Measurements from ENCODE around the gene HHLA2.
"Not testable (repeated sequence)": the region's sequence is repeated elsewhere in the genome, so short reads cannot be mapped to it uniquely, and the experiment has no call there.

The HHLA2 gene

DNA sequence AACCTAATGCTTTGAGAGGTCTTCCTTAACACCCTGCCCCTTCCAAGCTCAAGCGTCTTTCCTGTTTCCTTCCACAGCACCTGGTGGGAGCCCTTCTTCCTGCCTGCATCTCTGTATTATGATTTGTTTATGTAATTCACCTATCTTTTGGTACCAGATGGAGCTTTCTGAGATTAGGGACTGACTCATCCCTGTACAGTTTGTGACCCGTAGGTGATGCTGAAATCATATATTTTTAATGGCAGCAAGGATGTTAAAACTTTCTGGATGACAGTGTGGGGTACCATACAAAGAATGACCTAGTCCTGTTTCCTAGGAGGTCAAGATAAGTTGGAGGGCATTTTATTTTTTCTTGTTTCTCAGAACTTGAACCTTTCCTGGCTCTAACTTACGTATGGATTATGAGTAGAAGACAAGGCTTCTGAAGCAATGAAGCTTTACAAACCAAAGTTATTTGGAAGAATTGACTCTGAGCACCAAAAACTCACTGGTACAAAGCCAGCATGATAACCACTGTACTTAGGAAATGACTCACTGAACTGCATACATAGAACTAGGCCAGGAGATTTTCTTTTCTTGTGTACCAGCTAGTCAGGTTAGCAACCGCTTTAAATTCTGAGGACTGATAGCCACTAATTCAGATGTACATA, 46.6 kb downstream of the HHLA2 start:
- DNase-seq (ENCODE audit: low spot score) = no peak

GRCh38 chr3:108343491-108343890, 47.1 kb downstream of the HHLA2 start:
- DNase-seq (ENCODE audit: low spot score) = no peak

DNA sequence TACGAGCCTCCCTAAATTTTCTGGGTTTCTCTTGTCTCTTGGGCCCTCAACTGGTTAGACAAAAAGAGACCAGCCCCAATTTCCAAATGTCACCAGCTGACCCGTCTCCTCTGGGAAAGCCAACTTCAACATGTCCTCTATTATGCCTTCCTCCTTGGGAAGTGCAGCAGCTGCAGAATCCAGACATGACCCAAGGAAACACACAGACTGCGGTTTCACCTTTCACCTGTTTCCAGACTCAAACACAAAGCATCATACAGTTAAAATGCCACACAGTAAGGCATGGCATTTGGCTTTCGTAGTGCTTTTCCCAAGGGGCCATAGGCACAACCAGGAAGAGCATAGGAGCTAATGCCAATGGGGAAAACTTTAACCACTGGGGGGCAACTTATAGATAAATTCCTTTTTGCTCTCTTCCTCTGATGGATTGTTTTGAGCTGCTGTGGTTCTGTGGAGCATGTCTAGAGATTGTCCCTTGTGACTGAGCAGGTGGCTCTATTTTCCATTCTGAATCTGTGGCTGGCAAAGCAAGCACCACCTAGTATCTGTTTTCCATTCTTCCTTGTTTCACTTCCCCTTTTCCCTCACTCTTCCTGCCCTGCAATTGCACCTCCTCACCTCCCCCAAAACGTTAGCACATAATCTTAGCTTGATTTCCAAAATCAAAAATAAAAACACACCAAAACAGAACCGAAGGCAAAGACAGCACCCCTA, 49.3 kb downstream of the HHLA2 start:
- no peak for DNase-seq (ENCODE audit: low spot score)

DNA sequence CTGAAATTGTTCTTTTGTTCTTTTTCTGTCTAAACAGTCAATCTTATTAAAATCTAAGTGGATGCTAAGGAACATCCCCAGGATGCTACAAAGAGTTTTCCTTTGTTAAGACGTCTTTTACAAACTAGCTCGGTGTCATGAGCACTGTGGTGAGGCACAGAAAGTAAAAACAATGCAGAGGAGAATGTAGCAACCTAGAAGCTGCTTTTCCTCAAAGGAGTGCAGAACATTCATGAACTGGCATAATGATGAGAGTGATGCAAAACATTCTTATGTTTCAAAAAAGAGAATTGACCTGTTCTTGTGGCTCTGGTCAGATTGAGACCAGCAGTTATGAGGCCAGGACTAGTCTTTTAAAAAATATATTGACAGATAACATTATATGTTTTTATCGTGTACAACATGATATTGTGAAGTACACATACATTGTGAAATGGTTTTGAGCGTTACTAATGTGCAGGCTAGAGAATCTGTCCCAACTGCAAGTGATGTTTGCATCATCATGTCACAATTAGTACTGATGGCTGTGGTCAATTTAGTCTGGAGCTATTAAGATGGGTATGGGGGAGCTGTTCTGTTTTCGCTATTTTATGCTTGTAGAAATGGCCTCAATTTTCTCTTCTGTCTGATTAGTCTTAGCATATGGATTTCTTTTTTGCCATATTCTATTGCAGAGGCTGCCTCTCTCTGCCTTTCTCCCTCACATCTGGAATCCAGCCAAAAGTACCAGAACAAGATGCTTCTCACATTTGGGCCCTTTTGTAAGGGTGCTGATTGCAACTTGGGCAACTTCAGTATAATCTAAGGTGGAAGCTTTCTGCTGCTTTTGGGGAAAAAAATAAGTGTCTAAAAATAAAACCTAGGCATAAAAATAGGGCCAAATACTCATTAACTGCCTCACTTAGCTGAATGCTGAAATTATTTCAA, 50.2 kb downstream of the HHLA2 start:
- no peak for DNase-seq (ENCODE audit: low spot score)

- DNase-seq (ENCODE audit: low spot score) = no peak
Measured at GRCh38 chr3:108352176-108352575, 55.8 kb downstream of the HHLA2 start.

GRCh38 chr3:108354562-108354961, 58.2 kb downstream of the HHLA2 start:
- no peak for DNase-seq (ENCODE audit: low spot score)

DNA sequence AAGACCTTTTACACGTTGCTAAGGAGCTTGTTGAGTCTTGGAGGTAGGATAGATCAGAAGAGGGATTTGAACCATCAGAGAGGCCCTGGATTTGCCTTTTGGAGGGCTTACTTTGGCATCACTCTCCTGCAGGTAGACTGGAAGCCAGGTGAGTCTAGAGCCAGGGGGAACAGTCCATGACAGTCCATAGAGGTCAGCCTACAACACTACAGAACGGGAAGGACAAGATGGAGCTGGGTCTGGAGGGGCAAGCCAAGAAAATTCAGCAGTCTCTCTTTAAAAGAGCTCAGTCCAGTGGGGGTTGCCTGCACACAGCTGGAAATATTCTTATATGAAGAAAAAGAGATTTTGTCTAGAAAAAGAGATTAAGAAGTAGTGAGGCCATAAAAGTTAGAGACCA, 60.7 kb downstream of the HHLA2 start:
- no peak for DNase-seq (ENCODE audit: low spot score)

DNA sequence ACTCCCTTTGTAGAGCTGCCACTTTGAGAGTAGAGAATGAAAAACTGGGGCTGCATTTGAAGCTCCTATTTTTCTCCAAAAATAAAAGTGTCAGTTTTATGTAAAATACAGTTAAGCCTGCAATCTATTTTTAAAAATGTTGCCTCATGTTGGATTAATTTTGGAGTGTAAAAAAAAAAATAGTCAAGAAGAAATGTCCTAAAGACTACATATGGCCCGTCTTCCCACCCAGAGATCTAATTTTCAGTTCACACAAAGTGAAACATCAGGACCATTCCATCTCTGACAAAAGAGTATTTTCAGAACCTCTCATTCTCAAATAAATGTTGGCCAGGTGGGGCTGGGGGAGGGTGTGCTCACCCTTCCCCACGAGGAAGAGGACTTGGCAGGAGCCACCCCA, 62.7 kb downstream of the HHLA2 start:
- no peak for DNase-seq (ENCODE audit: low spot score)

DNA sequence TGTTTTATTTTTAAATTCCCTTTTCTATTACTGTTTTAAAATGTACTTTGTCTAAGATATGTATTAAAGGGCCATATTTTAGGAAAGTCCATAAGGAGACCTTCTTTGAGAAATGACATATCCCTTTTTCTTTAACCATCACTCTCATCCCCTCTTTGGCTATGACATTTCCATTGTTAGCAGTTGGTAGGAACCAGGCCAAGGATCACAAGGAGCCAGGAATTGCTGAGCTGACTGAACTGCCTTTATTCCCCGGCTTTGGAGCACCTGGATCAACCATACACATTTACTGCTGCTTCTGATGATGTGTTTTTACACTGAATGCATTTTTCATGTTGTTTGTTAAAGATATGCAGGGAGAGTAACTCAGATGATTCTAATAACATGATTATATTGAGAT, 79.7 kb downstream of the HHLA2 start:
- no peak for DNase-seq (ENCODE audit: low spot score)

DNA sequence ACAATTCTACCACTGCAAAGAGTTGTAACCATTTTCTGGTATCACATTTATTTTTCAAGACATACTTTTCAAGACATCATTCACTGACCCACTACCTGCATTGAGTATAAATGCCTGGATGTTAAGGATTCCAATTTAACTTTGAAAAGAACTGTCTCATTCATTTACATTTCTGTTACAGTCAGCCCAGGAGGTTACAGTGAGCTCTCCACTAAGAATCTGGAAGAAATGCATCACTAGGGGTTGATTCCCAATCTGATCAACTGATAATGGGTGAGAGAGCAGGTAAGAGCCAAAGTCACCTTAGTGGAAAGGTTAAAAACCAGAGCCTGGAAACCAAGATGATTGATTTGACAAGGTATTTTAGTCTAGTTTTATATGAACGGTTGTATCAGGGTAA, 81.0 kb downstream of the HHLA2 start:
- DNase-seq (ENCODE audit: low spot score) = no peak

GRCh38 chr3:108378153-108378951, 82.0 kb downstream of the HHLA2 start:
- no peak for DNase-seq (ENCODE audit: low spot score)

DNA sequence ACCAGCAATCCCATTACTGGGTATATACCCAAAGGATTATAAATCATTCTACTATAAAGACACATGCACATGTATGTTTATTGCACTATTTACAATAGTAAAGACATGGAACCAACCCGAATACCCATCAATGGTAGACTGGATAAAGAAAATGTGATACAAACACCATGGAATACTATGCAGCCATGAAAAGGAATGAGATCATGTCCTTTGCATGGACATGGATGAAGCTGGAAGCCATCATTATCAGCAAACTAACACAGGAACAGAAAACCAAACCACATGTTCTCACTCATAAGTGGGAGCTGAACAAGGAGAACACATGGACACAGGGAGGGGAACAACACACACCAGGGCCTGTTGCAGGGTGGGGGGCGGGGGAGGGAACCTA, 82.6 kb downstream of the HHLA2 start:
- not testable (repeated sequence) for DNase-seq (ENCODE audit: low spot score)

DNA sequence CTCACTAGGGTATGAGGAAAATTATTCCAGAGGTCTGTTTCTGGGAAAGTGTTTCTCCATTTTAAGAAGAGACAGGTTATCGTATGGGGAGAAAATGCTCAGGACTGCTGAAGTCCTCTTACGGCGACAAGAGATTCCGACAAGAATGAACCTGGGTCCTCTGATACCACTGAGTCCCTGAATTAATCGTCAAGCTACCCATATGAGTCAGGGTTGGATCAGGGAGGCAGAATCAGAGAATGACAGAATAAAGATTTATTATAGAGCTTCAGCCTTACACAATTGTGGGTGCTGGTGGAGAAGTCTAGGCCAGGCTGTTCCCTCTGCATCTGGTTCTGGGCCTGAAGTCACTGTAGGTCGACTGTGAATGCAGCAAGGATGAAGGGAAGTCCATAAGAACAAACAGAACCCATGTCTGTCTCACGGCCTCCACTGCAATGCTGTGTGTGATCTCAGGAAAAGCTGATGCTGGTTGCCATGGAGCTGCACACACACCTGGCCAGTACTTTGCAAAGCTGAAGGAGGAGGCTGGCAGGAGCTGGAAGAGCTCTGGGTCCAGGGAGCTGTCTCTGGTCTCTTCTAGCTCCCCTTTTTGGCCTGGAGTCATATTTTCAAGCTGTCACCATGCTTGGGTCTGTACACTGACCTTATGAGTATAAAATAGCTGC, 83.9 kb downstream of the HHLA2 start:
- DNase-seq (ENCODE audit: low spot score) = no peak

- DNase-seq (ENCODE audit: low spot score) = no peak
Measured at GRCh38 chr3:108381529-108382140, 85.3 kb downstream of the HHLA2 start.

DNA sequence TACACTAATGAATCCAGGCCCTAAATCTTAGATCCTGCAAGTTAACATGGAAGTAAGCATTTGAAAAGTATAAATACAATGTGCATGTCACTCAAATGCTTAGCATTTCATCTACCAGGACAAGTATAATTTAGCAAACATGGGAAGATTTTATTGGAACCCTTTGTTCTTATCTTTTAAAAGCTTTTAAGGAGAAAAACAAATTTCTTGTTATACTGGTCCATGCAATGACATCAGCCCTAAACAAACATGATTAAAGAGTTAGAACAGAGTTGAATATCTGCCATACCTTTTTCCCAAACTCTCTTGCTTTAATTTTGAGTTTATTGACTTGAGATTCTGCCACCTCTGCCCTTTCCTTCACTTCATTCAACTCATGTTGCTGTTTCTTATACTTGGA, 87.0 kb downstream of the HHLA2 start:
- DNase-seq (ENCODE audit: low spot score) = no peak

- DNase-seq (ENCODE audit: low spot score) = no peak
Measured at GRCh38 chr3:108387063-108387462, 90.7 kb downstream of the HHLA2 start.

DNA sequence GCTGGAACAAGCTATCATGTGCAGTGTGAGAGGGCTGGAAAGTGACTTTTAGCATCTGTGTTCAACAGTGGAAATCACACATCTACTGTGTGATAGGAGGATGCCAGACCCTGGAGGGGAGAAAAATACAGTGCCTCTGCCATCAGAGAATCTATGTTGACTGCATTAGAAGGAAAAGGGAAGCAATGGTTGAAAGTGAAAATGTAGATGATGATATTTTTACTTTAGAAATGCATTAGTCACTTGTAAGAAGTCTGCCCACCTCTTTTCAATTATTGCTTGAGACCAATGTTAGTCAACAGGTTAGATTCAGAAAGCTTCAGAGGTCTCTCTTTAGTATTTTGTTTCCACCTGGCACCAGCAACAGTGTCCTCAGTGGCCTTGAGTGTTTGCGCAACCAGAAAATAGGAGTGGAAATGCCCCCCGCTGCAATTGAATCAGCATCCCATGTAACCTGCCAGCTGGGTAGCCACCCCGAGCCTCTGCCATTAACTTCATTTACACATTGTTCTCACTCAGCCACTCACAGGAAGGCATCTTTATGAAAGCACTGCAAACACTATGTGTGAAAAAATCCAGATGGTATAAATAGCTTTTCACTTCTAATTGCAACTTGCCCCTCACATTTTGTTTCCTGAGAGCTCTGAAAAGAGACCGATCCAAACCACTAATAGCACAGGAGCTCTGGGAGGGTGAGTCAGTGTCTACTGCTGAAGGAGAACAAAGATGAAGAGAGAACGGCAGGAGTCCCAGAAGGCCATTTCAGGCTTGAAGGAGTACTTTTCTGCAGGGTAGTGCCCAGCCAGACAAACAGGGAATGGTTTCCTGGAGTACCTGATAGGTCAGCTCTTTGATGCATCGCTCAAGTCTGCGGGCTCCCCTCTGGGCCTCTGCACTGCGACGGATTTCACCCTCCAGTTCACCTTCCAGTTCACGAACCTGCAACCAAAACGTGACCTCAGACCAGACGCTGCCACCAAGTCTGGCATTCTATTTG, 92.1 kb downstream of the HHLA2 start:
- DNase-seq (ENCODE audit: low spot score) = no peak

GRCh38 chr3:108389372-108389771, 93.0 kb downstream of the HHLA2 start:
- DNase-seq (ENCODE audit: low spot score) = no peak

DNA sequence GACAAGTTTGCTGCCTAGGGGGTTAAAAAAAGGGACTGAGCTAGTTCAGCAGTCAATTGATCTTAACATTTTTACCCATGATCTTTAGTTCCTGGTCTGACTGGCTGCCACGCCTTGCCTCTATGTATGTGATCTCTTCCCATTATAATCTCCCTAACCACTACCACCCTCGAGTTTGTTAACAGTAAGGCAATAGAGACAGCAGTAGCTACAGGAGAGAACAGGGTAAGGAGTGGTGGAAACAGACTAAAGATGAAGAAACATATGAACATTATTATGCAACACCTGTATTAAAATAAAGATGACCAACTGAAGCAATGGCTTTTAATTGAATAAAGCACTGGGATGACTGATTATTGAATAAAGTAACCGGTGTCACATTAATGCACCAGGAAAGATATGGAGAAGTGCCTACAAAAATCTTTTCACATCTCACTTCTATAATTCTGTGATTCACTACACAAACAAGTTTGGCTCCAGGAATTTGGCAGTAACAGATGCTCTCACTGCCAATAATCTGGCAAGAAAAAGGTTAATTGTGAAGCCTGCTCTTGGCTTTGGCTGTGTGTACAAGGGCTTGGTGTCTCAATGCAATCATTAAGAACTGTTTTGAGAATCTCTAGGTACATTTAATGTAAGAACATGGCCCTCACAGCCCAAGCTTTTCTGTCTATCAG, 95.7 kb downstream of the HHLA2 start:
- DNase-seq (ENCODE audit: low spot score) = no peak

Data from AG08396 (cell line).